ENCODE results near the gene PAM. TPM values are rescaled to one million over a fixed set of nuclear protein-coding genes. Genes with fewer than 3 reads are reported as not detected.
A peak's percentile ranks its signal among the peaks of the same experiment; 100 is the strongest.

The PAM gene
- total RNA-seq, 2 experiments from 2014 or later: 63.4 to 65.8 TPM

GRCh38 chr5:102762562-102763227 is 7.6 kb downstream of the PAM start:
- Mint-ChIP-seq H3K9me3 (no peaks in the 10 kb centered on the region), H3K36me3 (ENCODE audit: low read depth) (peaks cover 27% of the 10 kb centered on the region), H3K27me3 (no peaks in the 10 kb centered on the region), H3K4me1 (ENCODE audit: low read depth) (peaks cover 86% of the 10 kb centered on the region), H3K4me3 (peak overlapping the region; percentile 61), H3K27ac (peak overlapping the region; percentile 82)
- ChIA-PET POLR2A (interaction anchor here (4.5 kb wide), 1 partner anchor 8 kb away, joined by 20 read pairs; the partner anchor contains the start of gene PAM), CTCF (interaction anchor here (0.7 to 2.8 kb wide), 7 partner anchors 10 to 82 kb away, joined by 3 to 19 read pairs (median 5); no protein-coding TSS in a partner anchor)
- ATAC-seq (peak; percentile 43), DNase-seq (no peak)
- intact Hi-C loops (cut with micrococcal nuclease): loop anchor here (2.0 to 10.0 kb wide), 2 partner anchors 16 to 362 kb away; partner anchors contain the start of genes GIN1 and PPIP5K2
- TF ChIP-seq CTCF (IDR thresholded peaks at IDR 0.05): no peak

- no peak for TF ChIP-seq CTCF (IDR thresholded peaks at IDR 0.05)
- Mint-ChIP-seq H3K27ac (peak overlapping the region; percentile 82), H3K27me3 (no peaks in the 10 kb centered on the region), H3K4me1 (ENCODE audit: low read depth) (peaks cover 80% of the 10 kb centered on the region), H3K9me3 (no peaks in the 10 kb centered on the region), H3K4me3 (peak overlapping the region; percentile 61), H3K36me3 (ENCODE audit: low read depth) (peaks cover 28% of the 10 kb centered on the region)
- DNase-seq (no peak), ATAC-seq (no peak)
- intact Hi-C loops (cut with micrococcal nuclease): loop anchor here (2.0 to 10.0 kb wide), 2 partner anchors 15 to 361 kb away; partner anchors contain the start of genes GIN1 and PPIP5K2
- CTCF ChIA-PET: interaction anchor here (0.8 to 2.8 kb wide), 7 partner anchors 8 to 83 kb away, joined by 3 to 19 read pairs (median 5); partner anchors contain the start of gene PAM
- POLR2A ChIA-PET: interaction anchor here (4.5 kb wide), 1 partner anchor 9 kb away, joined by 20 read pairs; the partner anchor contains the start of gene PAM
Measured at GRCh38 chr5:102763734-102764133, 8.6 kb downstream of the PAM start.

DNA sequence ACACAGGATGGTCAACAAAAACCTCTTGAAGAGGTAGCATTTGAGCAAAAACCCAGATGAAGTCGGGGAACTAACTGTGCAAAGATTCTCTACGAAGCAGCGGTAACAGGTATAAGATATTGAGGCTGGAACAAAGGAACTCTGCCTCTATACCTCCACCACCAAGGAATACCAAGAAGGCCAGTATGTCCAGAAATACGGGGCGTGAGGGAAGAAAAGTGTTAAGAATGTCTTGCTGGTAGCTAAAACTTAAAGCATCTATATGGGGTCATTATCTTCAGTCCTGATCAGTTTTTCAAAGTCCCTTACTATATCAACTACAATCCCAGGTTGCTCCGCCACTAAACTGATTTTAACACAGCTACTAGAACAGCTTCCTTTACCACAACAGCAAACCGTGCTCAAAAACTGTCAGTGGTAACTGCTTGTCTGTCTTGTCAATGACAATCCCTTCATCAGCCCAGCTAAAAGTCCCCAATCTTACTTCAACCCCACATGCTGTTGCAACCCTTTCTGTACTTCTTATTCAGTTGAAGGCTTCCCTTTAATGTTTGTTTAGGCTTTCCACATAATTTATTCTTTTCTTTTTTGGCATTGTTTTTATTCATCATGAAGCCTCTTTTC is 9.4 kb downstream of the PAM start:
- H3K4me1 Mint-ChIP-seq (ENCODE audit: low read depth): peaks cover 73% of the 10 kb centered on the region
- peak overlapping the region; percentile 77 for H3K27ac Mint-ChIP-seq
- H3K4me3 Mint-ChIP-seq: peak overlapping the region; percentile 49
- H3K36me3 Mint-ChIP-seq (ENCODE audit: low read depth): peaks cover 26% of the 10 kb centered on the region
- ATAC-seq: no peak
- H3K9me3 Mint-ChIP-seq: no peaks in the 10 kb centered on the region
- DNase-seq: peak; percentile 27
- intact Hi-C loops (cut with micrococcal nuclease): loop anchor here (10.0 kb wide), 1 partner anchor 360 kb away; the partner anchor contains the start of genes GIN1 and PPIP5K2
- H3K27me3 Mint-ChIP-seq: no peaks in the 10 kb centered on the region
- POLR2A ChIA-PET: interaction anchor here (4.5 kb wide), 1 partner anchor 10 kb away, joined by 20 read pairs; the partner anchor contains the start of gene PAM
- no peak for TF ChIP-seq CTCF (IDR thresholded peaks at IDR 0.05)
- CTCF ChIA-PET: interaction anchor here (0.8 to 2.8 kb wide), 7 partner anchors 9 to 83 kb away, joined by 3 to 19 read pairs (median 5); partner anchors contain the start of gene PAM

DNA sequence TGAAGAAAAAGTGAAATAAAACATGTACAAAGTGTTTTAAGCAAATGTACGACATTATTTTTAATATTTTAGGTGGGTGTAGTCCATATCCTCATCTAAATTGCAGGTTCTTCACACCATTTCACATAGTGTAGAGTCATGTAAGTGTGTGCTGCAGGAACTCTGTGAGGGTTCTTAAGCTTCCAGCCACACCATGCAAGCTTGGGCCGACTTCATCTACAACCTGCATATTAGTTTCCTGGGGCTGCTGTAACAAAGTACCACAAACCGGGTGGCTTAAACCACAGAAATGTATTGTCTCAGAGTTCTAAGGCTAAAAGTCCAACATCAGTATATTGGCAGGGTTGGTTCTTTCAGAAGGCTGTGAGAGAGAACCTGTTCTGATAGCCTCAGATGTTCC is 10.2 kb downstream of the PAM start:
- Mint-ChIP-seq H3K27ac (peak overlapping the region; percentile 77), H3K4me1 (ENCODE audit: low read depth) (peaks cover 66% of the 10 kb centered on the region), H3K9me3 (no peaks in the 10 kb centered on the region), H3K4me3 (peak overlapping the region; percentile 49), H3K27me3 (no peaks in the 10 kb centered on the region), H3K36me3 (ENCODE audit: low read depth) (peaks cover 26% of the 10 kb centered on the region)
- ATAC-seq: no peak
- POLR2A ChIA-PET: interaction anchor here (1.0 to 4.5 kb wide), 2 partner anchors 11 to 13 kb away, joined by 3 to 20 read pairs; partner anchors contain the start of gene PAM
- no peak for TF ChIP-seq CTCF (IDR thresholded peaks at IDR 0.05)
- intact Hi-C loops (cut with micrococcal nuclease): loop anchor here (10.0 kb wide), 1 partner anchor 359 kb away; the partner anchor contains the start of genes GIN1 and PPIP5K2
- DNase-seq: no peak
- CTCF ChIA-PET: interaction anchor here (0.8 to 2.8 kb wide), 4 partner anchors 10 to 374 kb away, joined by 4 to 19 read pairs (median 8); partner anchors contain the start of gene PAM
